Astrocyte of the cerebellum (primary cell): ENCODE measurements around the gene F2RL2.
A peak's percentile ranks its signal among the peaks of the same experiment; 100 is the strongest.

Experiments
- DNase-seq: peaks from one replicate; pipeline ENCODE4 v3.0.0-alpha.2; 2011; ENCODE audit warnings: low read depth
- H3K4me3 ChIP-seq: 2 replicates; pipeline ENCODE4 v1.5.1; 2011; ENCODE audit warnings: mild to moderate bottlenecking, low read depth, low read length, moderate library complexity
- in situ Hi-C: cut with HindIII; loops from 2 replicates; pipeline ENCODE4 v1.10.0; 2017; ENCODE audit warnings: low sequenced_read_pairs
- TF ChIP-seq, protein P1 (sequence below): IDR thresholded peaks from 2 replicates; pipeline ENCODE4 v1.5.1; 2012; ENCODE audit warnings: low read length, low read depth, moderate library complexity, mild to moderate bottlenecking; ENCODE audit errors: missing control alignments

Gene F2RL2

DNA sequence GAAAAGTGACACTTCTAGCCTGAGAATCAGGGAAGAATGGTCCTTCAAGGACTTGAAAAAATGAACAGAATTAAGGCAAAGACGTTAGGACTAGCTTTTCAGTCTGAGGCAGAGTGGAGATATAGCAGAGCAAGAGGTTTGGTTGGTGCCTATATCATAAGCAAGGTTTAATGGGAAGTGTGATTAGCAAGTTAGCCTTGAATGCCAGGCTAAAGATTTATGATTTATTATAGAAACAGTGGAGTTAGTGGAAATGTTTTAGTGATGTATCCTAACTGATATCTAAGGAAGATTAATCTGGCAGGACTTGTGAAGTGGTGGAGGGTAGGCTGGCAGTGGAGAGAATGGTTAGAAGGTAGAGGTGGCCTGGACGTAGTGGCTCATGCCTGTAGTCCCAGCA, 7.0 kb downstream of the F2RL2 start:
- TF ChIP-seq, protein P1, sequence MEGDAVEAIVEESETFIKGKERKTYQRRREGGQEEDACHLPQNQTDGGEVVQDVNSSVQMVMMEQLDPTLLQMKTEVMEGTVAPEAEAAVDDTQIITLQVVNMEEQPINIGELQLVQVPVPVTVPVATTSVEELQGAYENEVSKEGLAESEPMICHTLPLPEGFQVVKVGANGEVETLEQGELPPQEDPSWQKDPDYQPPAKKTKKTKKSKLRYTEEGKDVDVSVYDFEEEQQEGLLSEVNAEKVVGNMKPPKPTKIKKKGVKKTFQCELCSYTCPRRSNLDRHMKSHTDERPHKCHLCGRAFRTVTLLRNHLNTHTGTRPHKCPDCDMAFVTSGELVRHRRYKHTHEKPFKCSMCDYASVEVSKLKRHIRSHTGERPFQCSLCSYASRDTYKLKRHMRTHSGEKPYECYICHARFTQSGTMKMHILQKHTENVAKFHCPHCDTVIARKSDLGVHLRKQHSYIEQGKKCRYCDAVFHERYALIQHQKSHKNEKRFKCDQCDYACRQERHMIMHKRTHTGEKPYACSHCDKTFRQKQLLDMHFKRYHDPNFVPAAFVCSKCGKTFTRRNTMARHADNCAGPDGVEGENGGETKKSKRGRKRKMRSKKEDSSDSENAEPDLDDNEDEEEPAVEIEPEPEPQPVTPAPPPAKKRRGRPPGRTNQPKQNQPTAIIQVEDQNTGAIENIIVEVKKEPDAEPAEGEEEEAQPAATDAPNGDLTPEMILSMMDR: no peak
- no peak overlapping the region for H3K4me3 ChIP-seq
- no peak for DNase-seq
- in situ Hi-C loops: no loop called here

DNA sequence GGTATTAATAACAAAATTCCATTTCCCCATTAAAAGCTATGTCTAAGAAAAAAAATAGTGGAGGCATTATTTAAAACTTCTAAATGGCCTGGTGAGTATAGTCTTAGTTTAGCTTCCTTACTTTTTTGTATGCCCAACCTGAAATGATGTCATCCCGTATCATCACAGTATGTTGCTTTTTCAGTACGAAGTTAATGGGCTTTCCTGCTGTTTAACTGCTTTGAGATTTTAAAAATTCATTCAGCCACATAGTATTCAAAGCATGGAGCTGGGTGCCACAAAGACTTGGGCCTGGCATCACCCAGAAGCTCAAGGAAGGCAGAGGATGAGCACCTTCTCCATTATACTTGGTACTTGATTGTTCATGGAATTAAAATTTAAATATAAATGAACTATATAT, 7.4 kb downstream of the F2RL2 start:
- no peak for DNase-seq
- TF ChIP-seq, protein P1: no peak
- in situ Hi-C loops: no loop called here
- no peak overlapping the region for H3K4me3 ChIP-seq

DNA sequence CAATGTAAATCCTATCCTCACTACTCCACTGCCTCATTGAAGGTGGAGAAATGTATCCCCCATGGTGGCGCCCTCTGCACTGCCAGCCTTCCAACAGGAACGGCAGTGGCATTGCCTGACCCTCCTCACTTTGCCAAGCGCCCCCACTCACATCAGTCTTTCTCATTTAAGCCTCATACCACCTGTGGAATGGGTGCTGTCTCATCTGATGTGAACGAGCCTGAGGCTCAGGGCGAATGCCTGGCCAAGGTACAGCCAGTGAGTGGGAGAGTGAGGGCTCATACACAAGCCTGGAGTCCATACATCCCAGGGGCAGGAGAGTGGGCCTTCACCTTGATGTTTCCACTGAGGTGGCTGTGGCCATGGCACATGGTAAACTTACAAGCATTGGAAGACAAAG, 10.3 kb downstream of the F2RL2 start:
- H3K4me3 ChIP-seq: no peak overlapping the region
- DNase-seq: no peak
- TF ChIP-seq, protein P1: no peak
- in situ Hi-C loops: no loop called here

DNA sequence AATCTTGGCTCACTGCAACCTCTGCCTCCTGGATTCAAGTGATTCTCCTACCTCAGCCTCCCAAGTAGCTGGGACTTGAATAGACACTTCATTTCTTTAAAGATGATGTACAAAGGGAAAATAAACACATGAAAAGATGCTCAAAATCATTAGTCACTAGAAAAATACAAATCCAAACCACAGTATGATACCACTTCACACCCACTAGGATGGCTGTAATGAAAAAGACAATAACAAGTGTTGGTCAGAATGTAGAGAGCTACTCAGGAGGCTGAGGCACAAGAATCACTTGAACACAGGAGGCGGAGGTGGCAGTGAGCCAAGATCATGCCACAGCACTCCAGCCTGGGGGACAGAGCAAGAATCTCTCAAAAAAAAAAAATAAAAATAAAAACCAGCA, 13.0 kb downstream of the F2RL2 start:
- no peak for DNase-seq
- in situ Hi-C loops: no loop called here
- H3K4me3 ChIP-seq: no peak overlapping the region
- TF ChIP-seq, protein P1: no peak

DNA sequence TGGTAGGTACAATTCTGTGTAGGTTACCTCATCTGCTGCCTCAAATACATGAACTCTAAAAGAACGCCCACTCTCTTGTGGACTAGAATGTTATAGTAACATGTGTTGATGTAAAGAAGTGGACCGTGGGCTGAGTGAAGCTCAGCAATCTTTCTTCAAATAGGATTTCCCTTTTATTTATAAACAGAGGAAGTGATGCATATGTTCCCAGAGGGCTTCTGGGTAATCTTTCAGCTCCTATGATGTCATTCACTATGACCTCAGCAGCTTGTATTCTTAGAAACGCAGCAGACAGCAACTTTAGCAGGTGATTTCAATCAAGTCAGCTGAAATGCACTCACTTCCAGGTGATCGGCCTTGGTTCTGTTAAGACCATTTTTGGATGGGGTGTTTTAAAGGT, 14.4 kb downstream of the F2RL2 start:
- TF ChIP-seq, protein P1: no peak
- no peak overlapping the region for H3K4me3 ChIP-seq
- no peak for DNase-seq
- in situ Hi-C loops: no loop called here

DNA sequence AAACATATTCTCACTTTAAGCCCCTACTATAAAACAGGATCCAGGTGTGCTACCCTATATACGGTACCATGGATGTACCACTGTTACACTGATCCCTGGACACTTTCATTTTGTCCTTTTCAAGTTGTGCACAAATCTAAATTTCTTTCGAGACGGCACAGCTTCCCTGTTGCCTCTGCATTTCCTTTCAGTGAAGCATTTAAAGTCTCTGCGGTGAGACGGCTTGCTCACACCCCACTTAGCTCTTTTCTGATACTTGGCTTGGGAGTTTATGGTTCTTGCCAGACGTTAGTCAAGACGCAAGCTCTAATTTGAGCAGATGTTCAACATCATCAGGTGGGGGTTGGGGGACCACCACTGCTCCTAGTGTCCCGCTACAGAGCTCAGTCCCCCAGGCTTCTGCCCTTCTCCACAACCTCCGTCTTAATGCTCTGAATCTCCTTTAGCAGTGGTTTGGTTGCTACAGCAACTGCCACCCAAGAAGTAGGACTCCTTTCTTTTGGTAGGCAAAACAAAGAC, 15.8 kb downstream of the F2RL2 start:
- no peak overlapping the region for H3K4me3 ChIP-seq
- TF ChIP-seq, protein P1: no peak
- peak; percentile 28 for DNase-seq
- in situ Hi-C loops: no loop called here

DNA sequence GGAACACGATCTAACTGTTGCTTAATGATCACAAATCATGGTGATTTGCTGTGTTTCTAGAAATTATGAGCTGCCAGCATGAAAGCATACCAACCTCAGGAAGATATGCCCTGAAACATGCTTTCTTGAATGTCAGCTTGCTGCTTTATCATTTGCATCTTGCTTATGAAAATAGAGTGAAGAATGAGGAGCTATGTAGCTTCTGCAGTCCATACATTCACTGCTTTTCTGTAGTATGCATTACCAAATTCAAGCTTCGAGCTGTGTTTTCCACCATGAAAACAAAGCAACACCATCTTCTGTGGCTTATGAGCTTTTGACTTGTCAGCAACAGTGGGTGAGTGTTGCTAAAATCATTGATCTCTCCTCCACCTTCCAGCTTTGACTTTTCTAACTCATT, 16.5 kb downstream of the F2RL2 start:
- TF ChIP-seq, protein P1: no peak
- in situ Hi-C loops: no loop called here
- H3K4me3 ChIP-seq: no peak overlapping the region
- no peak for DNase-seq
